ENCODE results near the gene PHTF2.

PHTF2 gene

DNA sequence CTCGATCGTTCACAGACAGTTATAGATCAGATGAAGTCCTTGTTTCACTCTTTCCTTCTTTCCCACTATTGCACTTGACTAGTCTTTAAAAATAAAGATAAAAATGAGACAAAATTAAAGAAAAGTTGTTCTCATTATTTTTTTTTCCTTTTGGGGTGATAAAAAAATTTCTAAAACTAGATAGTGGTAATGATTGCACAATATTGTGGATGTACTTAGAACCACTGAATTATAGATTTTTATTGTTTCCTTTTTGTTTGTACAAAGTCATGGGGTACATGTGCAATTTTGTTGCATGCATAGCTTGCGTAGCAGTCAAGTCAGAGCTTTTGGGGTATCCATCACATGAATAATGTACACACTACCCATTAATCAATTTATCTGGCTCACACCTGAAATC is 97.3 kb downstream of the PHTF2 start:
- TF ChIP-seq, protein P1, sequence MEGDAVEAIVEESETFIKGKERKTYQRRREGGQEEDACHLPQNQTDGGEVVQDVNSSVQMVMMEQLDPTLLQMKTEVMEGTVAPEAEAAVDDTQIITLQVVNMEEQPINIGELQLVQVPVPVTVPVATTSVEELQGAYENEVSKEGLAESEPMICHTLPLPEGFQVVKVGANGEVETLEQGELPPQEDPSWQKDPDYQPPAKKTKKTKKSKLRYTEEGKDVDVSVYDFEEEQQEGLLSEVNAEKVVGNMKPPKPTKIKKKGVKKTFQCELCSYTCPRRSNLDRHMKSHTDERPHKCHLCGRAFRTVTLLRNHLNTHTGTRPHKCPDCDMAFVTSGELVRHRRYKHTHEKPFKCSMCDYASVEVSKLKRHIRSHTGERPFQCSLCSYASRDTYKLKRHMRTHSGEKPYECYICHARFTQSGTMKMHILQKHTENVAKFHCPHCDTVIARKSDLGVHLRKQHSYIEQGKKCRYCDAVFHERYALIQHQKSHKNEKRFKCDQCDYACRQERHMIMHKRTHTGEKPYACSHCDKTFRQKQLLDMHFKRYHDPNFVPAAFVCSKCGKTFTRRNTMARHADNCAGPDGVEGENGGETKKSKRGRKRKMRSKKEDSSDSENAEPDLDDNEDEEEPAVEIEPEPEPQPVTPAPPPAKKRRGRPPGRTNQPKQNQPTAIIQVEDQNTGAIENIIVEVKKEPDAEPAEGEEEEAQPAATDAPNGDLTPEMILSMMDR (IDR thresholded peaks at IDR 0.05; ENCODE audit: extremely low read depth, missing control alignments), result no peak
- DNase-seq (ENCODE audit: low spot score), result no peak

DNA sequence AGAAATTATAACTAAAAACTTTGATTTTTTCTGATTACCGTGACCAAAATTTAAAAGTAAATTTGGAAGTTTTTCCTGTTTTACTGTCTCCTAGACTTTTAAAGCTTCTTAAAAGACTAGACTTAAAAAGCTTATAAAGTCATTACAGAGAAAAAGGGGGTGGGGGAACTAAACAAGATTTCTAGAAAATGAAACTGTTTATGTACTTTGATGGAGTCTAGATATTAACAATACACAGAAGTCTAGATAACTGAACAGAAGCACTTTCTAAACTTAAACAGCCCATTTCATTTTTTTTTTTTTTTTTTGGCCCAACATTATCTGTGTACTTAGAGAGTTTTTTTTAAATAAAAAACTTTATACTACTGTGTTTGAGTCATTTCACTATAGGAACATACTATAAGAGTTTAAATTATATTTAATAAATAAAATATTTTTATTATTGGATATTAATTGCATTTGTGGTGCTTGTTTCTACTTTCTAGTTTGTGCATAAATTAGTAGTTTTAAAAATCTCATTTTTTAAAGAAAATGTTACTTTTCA is 98.5 kb downstream of the PHTF2 start:
- TF ChIP-seq, protein P1 (IDR thresholded peaks at IDR 0.05; ENCODE audit: extremely low read depth, missing control alignments), result no peak
- peak; percentile 22 for DNase-seq (ENCODE audit: low spot score)

DNA sequence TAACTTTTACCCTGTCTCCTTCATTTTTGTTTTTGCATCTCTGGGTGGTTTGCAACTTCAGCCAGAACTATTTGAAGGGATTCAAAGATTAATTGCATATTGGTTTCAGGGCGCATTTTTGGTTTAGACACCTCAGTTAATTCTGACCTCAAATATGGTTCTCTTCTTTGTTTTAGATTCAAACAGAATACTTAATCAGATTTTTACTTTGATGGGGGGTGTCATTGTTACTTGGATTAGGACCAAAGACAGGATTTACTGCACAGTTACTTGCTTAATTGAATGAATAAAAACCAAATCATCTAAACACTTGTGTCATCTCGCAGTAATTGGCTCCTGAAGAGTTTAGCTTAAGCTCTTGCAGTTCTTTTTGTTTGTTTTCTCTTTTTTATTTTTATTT is 100.9 kb downstream of the PHTF2 start:
- no peak for DNase-seq (ENCODE audit: low spot score)
- TF ChIP-seq, protein P1 (IDR thresholded peaks at IDR 0.05; ENCODE audit: extremely low read depth, missing control alignments), result no peak

DNA sequence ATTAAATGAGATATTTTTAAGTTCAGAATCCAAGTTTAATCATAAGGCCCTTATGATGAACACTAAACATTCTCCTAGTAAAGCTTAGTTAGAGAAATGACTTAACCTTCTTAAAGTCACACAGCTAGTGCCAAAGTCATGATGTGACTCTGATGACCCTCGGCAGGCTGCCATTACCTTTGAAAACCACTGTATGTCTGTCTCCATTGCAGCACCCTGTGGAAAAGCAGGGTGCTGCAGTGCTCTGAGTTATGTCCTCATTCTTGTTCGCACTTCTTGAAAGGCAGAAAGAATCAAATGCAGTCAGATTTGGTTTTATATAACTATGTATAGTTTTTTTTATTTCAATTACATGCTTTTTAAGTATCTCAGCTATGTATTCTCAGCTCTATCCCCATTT is 105.0 kb downstream of the PHTF2 start:
- TF ChIP-seq, protein P1 (IDR thresholded peaks at IDR 0.05; ENCODE audit: extremely low read depth, missing control alignments), result peak; percentile 14
- DNase-seq (ENCODE audit: low spot score), result peak; percentile 9

DNA sequence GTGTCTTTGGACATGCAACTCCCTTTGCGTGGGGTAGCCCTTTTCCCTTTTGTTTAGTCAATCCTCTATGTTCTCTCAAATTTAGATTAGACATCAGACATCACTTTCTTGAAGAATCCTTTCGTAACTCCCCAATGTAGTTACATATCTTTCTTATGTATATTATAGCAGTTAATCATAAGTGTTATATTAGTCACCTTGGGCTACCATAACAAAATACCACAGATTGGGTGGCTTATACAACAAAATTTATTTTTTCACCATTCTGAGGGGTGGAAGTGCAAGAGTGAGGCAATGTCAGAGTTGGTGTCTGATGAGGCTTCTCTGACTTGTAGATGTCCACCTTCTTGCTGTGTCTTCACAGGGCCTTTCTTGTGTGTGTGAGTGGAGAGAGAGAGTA is 105.7 kb downstream of the PHTF2 start:
- DNase-seq (ENCODE audit: low spot score), result no peak

DNA sequence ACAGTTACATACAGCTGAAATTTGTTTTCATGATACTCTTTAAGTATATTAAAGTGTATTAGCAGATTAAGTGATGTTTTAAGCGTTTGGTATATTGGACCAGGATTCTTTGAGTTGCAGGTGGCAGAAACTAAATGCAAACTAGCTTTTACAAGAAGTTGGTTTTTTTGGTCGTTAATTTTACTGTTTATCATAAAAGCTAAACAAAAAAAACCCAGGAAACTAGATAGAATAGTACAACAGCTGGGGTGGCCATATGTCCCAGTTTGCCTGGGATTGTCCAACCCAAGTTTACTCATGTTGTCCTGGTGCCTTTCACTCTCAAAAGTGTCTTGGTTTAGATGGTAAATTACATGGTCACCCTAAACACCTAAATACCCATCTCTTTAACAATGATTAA is 108.7 kb downstream of the PHTF2 start:
- TF ChIP-seq, protein P1 (IDR thresholded peaks at IDR 0.05; ENCODE audit: extremely low read depth, missing control alignments), result no peak
- DNase-seq (ENCODE audit: low spot score), result no peak

More for the DNA sequence above, 105.7 kb downstream of the PHTF2 start:
- TF ChIP-seq, protein P1 (IDR thresholded peaks at IDR 0.05; ENCODE audit: extremely low read depth, missing control alignments), result no peak

DNA sequence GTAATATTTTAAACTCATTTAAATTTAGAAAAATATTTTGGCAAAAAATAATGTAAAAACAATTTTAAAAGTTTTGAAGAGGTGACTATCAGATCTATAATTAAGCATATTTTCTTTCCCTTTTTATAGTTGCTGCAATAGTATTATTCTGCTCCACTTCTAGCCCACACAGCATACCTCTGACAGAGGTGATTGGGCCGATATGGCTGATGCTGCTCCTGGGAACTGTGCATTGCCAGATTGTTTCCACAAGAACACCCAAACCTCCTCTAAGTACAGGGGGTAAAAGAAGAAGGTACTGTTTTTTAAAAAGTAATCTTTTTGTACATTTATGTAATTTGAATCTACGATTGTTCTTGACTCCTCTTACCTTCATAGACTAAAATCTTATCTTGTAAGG is 110.1 kb downstream of the PHTF2 start:
- no peak for DNase-seq (ENCODE audit: low spot score)
- TF ChIP-seq, protein P1 (IDR thresholded peaks at IDR 0.05; ENCODE audit: extremely low read depth, missing control alignments), result no peak
